HL-60 (cell line): ENCODE data around the gene SCYGR1.

Source experiments
- DNase-seq, 2 experiments: peaks; one replicate each; pipeline ENCODE4 v3.0.0-alpha.2; 2010 to 2020; ENCODE audit warnings: low read depth in 1 of 2, low spot score in 1 of 2
- H3K27ac ChIP-seq: fragments of 250-450 bp; sonication (Bioruptor Pico); replicated peaks from 2 replicates; pipeline ENCODE4 v1.5.1; 2020; ENCODE audit warnings: mild to moderate bottlenecking, moderate library complexity
- H3K27me3 ChIP-seq: fragments of 250-450 bp; sonication (Bioruptor Pico); 2 replicates; pipeline ENCODE4 v1.5.1; 2021; ENCODE audit warnings: mild to moderate bottlenecking, moderate library complexity; ENCODE audit not compliant: insufficient read depth, poor library complexity, severe bottlenecking
- H3K4me3 ChIP-seq: replicated peaks from 2 replicates; pipeline ENCODE4 v1.5.1; 2011; ENCODE audit warnings: mild to moderate bottlenecking, control low read depth, low read length; ENCODE audit not compliant: insufficient read depth
- GABPA ChIP-seq: IDR thresholded peaks from 2 replicates; pipeline ENCODE4 v1.6.1; 2012; ENCODE audit warnings: low read depth
- POLR2AphosphoS5 ChIP-seq: IDR thresholded peaks from 2 replicates; pipeline ENCODE4 v1.6.1; 2012; ENCODE audit warnings: low read depth
- SPI1 ChIP-seq: IDR thresholded peaks from 2 replicates; pipeline ENCODE4 v1.6.1; 2012; ENCODE audit warnings: low read depth, mild to moderate bottlenecking, borderline replicate concordance
- TF ChIP-seq, protein P1 (sequence below): IDR thresholded peaks from one replicate; pipeline ENCODE4 v1.5.1; 2011; ENCODE audit warnings: low read length, control low read depth, inconsistent platforms; ENCODE audit not compliant: insufficient read depth
- TF ChIP-seq, protein P2 (sequence below): IDR thresholded peaks from 2 replicates; pipeline ENCODE4 v1.6.1; 2012; ENCODE audit warnings: low read depth; ENCODE audit not compliant: insufficient replicate concordance

Gene SCYGR1

DNA sequence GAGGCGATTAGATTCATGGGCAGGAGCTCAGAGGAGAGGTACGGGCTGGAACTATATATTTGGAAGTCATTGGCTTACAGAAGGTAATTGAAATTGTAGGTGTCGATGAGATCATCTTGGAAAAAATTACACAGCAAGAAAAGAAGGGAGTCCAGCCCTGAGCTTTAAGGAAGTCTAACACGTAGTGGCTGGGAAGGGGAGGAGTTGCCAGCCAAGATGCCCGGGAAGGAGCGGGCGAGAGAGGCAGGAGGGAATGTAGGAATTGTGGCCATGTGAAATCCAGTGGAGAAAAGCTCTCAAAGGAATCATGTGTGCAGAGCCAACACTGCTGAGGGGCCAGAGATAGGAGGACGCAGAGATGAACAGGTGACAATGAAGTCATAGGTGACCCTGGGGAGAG, 25.6 kb upstream of the SCYGR1 start:
- no peak overlapping the region for H3K27ac ChIP-seq
- TF ChIP-seq, protein P1, sequence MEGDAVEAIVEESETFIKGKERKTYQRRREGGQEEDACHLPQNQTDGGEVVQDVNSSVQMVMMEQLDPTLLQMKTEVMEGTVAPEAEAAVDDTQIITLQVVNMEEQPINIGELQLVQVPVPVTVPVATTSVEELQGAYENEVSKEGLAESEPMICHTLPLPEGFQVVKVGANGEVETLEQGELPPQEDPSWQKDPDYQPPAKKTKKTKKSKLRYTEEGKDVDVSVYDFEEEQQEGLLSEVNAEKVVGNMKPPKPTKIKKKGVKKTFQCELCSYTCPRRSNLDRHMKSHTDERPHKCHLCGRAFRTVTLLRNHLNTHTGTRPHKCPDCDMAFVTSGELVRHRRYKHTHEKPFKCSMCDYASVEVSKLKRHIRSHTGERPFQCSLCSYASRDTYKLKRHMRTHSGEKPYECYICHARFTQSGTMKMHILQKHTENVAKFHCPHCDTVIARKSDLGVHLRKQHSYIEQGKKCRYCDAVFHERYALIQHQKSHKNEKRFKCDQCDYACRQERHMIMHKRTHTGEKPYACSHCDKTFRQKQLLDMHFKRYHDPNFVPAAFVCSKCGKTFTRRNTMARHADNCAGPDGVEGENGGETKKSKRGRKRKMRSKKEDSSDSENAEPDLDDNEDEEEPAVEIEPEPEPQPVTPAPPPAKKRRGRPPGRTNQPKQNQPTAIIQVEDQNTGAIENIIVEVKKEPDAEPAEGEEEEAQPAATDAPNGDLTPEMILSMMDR: no peak
- no peak overlapping the region for H3K4me3 ChIP-seq
- no peak for DNase-seq
- no peaks in the 10 kb centered on the region for H3K27me3 ChIP-seq

DNA sequence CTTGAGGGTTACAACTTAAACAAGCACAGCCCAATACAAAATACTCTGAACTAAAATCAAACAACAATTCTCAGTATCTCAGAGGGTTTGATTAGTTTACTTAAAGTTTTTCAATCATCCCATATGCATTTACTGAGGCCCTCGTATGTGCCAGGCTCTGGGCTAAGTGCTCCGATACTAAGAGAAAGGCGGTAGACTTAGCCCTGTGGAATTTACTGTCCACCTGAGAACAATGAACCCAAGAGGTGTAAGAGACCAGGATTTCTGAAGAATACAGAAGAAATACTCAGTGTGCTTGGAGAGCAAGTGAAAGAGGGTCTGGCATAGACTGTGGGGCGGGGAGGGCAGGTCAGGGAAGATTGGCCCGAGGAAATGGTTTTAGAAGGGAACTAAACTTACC, 25.1 kb upstream of the SCYGR1 start:
- Histone ChIP-seq H3K27ac (no peak overlapping the region), H3K27me3 (no peaks in the 10 kb centered on the region), H3K4me3 (no peak overlapping the region)
- TF ChIP-seq, protein P2, sequence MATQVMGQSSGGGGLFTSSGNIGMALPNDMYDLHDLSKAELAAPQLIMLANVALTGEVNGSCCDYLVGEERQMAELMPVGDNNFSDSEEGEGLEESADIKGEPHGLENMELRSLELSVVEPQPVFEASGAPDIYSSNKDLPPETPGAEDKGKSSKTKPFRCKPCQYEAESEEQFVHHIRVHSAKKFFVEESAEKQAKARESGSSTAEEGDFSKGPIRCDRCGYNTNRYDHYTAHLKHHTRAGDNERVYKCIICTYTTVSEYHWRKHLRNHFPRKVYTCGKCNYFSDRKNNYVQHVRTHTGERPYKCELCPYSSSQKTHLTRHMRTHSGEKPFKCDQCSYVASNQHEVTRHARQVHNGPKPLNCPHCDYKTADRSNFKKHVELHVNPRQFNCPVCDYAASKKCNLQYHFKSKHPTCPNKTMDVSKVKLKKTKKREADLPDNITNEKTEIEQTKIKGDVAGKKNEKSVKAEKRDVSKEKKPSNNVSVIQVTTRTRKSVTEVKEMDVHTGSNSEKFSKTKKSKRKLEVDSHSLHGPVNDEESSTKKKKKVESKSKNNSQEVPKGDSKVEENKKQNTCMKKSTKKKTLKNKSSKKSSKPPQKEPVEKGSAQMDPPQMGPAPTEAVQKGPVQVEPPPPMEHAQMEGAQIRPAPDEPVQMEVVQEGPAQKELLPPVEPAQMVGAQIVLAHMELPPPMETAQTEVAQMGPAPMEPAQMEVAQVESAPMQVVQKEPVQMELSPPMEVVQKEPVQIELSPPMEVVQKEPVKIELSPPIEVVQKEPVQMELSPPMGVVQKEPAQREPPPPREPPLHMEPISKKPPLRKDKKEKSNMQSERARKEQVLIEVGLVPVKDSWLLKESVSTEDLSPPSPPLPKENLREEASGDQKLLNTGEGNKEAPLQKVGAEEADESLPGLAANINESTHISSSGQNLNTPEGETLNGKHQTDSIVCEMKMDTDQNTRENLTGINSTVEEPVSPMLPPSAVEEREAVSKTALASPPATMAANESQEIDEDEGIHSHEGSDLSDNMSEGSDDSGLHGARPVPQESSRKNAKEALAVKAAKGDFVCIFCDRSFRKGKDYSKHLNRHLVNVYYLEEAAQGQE: no peak
- TF ChIP-seq, protein P1: no peak
- no peak for TF ChIP-seq POLR2AphosphoS5
- no peak for TF ChIP-seq SPI1
- no peak for TF ChIP-seq GABPA
- DNase-seq: no peak

DNA sequence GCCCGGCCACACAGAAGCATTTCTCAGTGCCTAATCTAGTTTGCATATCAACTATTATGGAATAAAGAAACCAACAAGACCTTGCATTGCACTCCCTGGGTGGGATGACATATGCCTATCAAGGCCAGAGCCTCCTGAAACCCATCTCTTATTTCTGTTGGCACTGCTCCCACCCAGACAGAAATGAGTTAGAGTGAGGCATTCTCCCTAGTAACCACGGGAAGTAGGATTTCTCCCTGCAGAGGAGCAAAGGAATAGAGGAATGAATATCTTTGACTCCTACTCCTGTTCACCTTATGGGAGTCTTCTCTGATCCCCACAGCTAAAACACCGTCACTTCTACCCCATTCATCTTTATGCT, 24.2 kb upstream of the SCYGR1 start:
- H3K4me3 ChIP-seq: no peak overlapping the region
- TF ChIP-seq, protein P1: no peak
- TF ChIP-seq SPI1 (no peak), POLR2AphosphoS5 (no peak), GABPA (no peak)
- TF ChIP-seq, protein P2: no peak

DNA sequence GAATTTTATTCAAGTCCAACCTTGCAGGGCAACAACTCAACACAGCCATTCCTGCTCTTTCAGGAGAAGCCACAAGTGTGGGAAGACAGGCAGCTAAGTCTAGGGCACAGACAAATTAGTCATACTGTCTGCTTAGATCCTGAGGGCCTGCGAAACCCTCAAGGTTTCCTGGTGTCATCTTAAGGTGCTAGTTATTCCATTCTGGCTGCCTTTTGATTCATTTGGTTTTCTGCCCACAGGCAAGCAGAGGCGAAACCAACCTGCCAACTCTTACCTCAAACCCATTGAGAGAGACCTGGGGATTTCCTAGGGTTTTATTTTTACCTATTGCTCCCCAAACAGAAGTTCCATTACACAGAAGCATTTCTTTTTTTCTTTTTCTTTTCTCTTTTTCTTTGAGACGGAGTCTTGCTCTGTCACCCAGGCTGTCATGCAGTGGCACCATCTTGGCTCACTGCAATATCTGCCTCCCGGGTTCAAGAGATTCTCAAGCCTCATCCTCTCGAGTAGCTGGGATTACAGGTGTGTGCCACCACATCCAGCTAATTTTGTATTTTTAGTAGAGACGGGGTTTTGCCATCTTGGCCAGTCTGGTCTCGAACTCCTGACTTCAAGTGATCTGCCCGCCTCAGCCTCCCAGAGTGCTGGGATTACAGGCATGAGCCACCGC, 23.7 kb upstream of the SCYGR1 start:
- no peak for TF ChIP-seq SPI1
- TF ChIP-seq, protein P2: no peak
- no peak for TF ChIP-seq POLR2AphosphoS5
- TF ChIP-seq GABPA: no peak
- TF ChIP-seq, protein P1: no peak
- DNase-seq: no peak
- Histone ChIP-seq H3K4me3 (no peak overlapping the region), H3K27ac (no peak overlapping the region), H3K27me3 (no peaks in the 10 kb centered on the region)

More for the DNA sequence above, 24.2 kb upstream of the SCYGR1 start:
- H3K27ac ChIP-seq: no peak overlapping the region
- no peak for DNase-seq
- H3K27me3 ChIP-seq: no peaks in the 10 kb centered on the region
